Ovary (tissue), 9 donors: Measurements from ENCODE around the gene CD7. TPM values are rescaled to one million over a fixed set of nuclear protein-coding genes. Genes with fewer than 3 reads are reported as not detected.

Source experiments
- DNase-seq, 5 donors: peaks; one replicate each; pipeline ENCODE4 v3.0.0-alpha.2; 2019 to 2020
- H3K27ac ChIP-seq, 2 donors: fragments of 200-600 bp; one replicate each; pipeline versions ENCODE4 v1.5.1 to v1.8.0; 2019 to 2022
- H3K27me3 ChIP-seq: fragments of 200-600 bp; one replicate; pipeline ENCODE4 v1.8.0; 2022
- H3K36me3 ChIP-seq: fragments of 200-600 bp; sonication (generic); one replicate; pipeline ENCODE4 v1.5.1; 2019
- H3K4me1 ChIP-seq: one replicate; pipeline ENCODE4 v1.8.1; 2013; ENCODE audit warnings: mild to moderate bottlenecking, moderate library complexity; ENCODE audit not compliant: insufficient read depth
- H3K4me3 ChIP-seq: fragments of 200-600 bp; sonication (generic); one replicate; pipeline ENCODE4 v1.5.1; 2017
- H3K9me3 ChIP-seq, 2 donors: fragments of 200-600 bp in 1 of 2; sonication (generic) in 1 of 2; one replicate each; pipeline versions ENCODE4 v1.5.1 to v1.8.1; 2013 to 2019; ENCODE audit warnings: mild to moderate bottlenecking in 1 of 2, moderate library complexity in 1 of 2
- EP300 ChIP-seq: sonication (generic); formaldehyde crosslinking; IDR thresholded peaks from one replicate; pipeline ENCODE4 v1.6.1; 2017; ENCODE audit warnings: antibody characterized with exemption
- POLR2A ChIP-seq: fragments of 450-650 bp; IDR thresholded peaks from one replicate; pipeline ENCODE4 v1.6.1; 2017; ENCODE audit warnings: antibody characterized with exemption, mild to moderate bottlenecking, moderate library complexity
- WGBS, 3 donors: extraction: QIAGEN DNeasy Blood & Tissue Kit in 1 of 3; methylation state at CpG; one replicate each; pipeline versions ENCODE4 v1.1.5 to v1.1.7; 2013 to 2017; 5-methylcytosine and 5-hydroxymethylcytosine counted together
- intact Hi-C, 4 donors: fragments of 100-400 bp; cut with DNase I; formaldehyde crosslinking; loops; one replicate each; pipeline versions ENCODE4 v1.11.0 to v1.15.1; 2022 to 2023
- polyA plus RNA-seq, 2 donors: library from polyadenylated mRNA; stranded (reverse); fragments of 200-250 nt in 1 of 2; fragments of 350-450 nt in 1 of 2; fragmentation: Illumina TruSeq in 1 of 2; extraction: RNeasy Lipid Tissue Mini Kit (QIAGEN cat#74804) in 1 of 2; gene quantifications; one replicate each; pipeline ENCODE4 v1.2.3, GENCODE V29; 2013 to 2014
- total RNA-seq, 7 donors: library from RNA; depleted of rRNA in 2 of 7; stranded (reverse); fragments of >200 nt in 2 of 7; fragmentation: NEBNext Ultra II Directional in 3 of 7; extraction: Animal tissue kit (Norgen Biotek cat#: 25700) in 3 of 7; gene quantifications; one replicate each; pipeline versions ENCODE4 v1.1.0 to v1.2.4, GENCODE V29; 2016 to 2023
- TF ChIP-seq, protein P1 (sequence below), 3 donors: fragments of 450-650 bp in 2 of 3; fragments of 200-600 bp in 1 of 3; IDR thresholded peaks; one replicate each; pipeline versions ENCODE4 v1.5.1 to v1.8.0; 2016 to 2022; ENCODE audit warnings: antibody characterized with exemption in 3 of 3, mild to moderate bottlenecking in 1 of 3
- donor health status: DM: no; HTN: no; CAD: no; lungs with moderate emphysema.
- donor health status: DM: no; HTN: no; CAD: no.
- donor health status: Bipolar disorder and iron deficiency.
- donor health status: DM: yes; HTN: yes; CAD: no.
- donor health status: DM: no; HTN: no; CAD: no.
- donor health status: DM: yes; HTN: yes; CAD: no.

CD7 gene
- total and polyA plus RNA-seq, 9 donors, result 0.48 to 1.3 (median 1.1) TPM; not detected in 3

DNA sequence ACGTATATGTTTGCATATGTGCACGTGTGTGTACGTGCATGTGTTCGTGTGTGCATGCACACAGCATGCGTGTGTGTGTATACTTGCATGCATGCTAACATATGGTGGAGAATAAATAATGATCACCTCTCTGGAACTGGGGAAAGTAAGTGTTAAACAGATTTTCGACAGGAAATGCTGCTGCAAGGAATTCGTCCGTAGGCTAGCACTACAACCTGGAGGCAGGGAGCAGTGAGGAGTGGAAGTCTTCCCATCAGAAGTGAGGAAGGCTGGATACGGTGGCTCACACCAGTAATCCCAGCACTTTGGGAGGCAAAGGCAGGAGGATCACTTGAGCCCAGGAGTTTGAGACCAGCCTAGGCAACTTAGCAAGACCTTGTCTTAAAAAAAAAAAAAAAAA, 39.1 kb downstream of the CD7 start:
- no peaks in the 10 kb centered on the region for H3K4me1 ChIP-seq
- H3K9me3 ChIP-seq, result no peaks in the 10 kb centered on the region
- intact Hi-C loops, result no loop called here
- H3K4me3 ChIP-seq, result no peak overlapping the region
- TF ChIP-seq EP300, result no peak
- TF ChIP-seq POLR2A, result no peak
- TF ChIP-seq, protein P1, sequence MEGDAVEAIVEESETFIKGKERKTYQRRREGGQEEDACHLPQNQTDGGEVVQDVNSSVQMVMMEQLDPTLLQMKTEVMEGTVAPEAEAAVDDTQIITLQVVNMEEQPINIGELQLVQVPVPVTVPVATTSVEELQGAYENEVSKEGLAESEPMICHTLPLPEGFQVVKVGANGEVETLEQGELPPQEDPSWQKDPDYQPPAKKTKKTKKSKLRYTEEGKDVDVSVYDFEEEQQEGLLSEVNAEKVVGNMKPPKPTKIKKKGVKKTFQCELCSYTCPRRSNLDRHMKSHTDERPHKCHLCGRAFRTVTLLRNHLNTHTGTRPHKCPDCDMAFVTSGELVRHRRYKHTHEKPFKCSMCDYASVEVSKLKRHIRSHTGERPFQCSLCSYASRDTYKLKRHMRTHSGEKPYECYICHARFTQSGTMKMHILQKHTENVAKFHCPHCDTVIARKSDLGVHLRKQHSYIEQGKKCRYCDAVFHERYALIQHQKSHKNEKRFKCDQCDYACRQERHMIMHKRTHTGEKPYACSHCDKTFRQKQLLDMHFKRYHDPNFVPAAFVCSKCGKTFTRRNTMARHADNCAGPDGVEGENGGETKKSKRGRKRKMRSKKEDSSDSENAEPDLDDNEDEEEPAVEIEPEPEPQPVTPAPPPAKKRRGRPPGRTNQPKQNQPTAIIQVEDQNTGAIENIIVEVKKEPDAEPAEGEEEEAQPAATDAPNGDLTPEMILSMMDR (IDR thresholded peaks at IDR 0.05), result no peak
- DNase-seq, result no peak
- no peak overlapping the region for H3K27ac ChIP-seq
- 81 to 83% (median 81%) methylated on average over 9 of the region's 9 CpGs for WGBS, 3 donors
- H3K27me3 ChIP-seq, result no peaks in the 10 kb centered on the region
- H3K36me3 ChIP-seq, result no peaks in the 10 kb centered on the region

DNA sequence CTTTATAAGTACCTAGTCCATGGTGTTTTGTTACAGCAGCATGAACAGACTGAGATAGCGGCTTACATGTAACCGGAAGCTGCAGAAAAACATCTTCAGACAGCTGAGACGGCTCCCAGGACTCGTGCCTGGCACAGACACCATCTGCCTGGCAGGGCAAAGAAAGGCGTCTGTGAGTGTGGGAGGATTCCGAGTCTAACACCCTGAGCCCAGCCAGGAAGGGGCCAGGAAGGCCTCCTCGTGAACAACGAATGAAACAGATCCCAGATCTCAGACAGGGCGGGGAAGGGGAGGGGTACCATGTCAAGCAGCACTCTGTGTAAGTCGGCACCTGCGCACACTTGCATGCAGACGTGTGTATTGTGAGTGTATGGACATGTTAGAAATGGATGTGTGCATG, 39.6 kb downstream of the CD7 start:
- H3K9me3 ChIP-seq, result no peaks in the 10 kb centered on the region
- TF ChIP-seq EP300 (no peak), POLR2A (no peak)
- no peak overlapping the region for H3K27ac ChIP-seq
- H3K27me3 ChIP-seq, result no peaks in the 10 kb centered on the region
- H3K4me3 ChIP-seq, result no peak overlapping the region
- intact Hi-C loops, result no loop called here
- no peak for DNase-seq
- no peaks in the 10 kb centered on the region for H3K4me1 ChIP-seq
- no peaks in the 10 kb centered on the region for H3K36me3 ChIP-seq
- 66 to 71% (median 68%) methylated on average over 12 of the region's 12 CpGs for WGBS, 3 donors

DNA sequence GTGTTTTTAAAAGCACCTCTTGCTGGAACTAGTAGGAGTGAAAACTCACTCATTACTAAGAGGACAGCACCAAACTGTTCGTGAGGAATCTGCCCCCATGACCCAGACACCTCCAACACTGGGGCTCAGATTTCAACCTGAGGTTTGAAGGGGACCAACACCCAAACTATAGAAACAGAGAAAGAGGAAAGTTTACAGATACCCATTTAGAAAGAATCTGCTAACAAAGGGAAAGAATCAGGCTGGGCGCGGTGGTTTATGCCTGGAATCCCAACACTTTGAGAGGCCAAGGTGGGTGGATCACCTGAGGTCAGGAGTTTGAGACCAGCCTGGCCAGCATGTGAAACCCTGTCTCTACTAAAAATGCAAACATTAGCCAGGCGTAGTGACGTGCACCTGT, 40.5 kb downstream of the CD7 start:
- no peaks in the 10 kb centered on the region for H3K9me3 ChIP-seq
- H3K4me1 ChIP-seq, result peaks cover 1% of the 10 kb centered on the region
- H3K27ac ChIP-seq, result no peak overlapping the region
- intact Hi-C loops, result no loop called here
- TF ChIP-seq, protein P1 (IDR thresholded peaks at IDR 0.05), result no peak
- WGBS, 3 donors, result 86 to 93% (median 89%) methylated on average over 5 of the region's 5 CpGs
- no peaks in the 10 kb centered on the region for H3K36me3 ChIP-seq
- no peak overlapping the region for H3K4me3 ChIP-seq
- no peaks in the 10 kb centered on the region for H3K27me3 ChIP-seq
- DNase-seq, result no peak

DNA sequence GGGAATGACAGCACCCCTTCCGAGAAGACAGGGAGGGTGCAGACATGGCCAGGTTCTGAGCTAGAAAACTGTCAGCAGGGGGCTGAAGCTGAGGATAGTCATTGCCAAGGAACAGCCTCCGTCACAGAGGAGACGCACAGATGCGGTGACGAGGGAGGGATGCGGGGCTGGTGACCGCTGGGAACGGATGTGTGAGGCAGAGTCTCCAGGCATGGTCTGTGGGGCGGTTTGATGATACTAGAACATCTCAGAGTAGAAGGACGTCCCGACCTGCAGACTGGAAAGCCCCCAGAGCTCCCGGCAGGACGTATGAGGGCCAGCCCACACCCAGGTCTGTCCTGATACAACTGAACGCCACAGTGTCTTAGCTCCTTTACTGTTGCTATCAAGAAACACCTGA, 42.1 kb downstream of the CD7 start:
- H3K9me3 ChIP-seq, result no peaks in the 10 kb centered on the region
- no peak for DNase-seq
- TF ChIP-seq EP300, result no peak
- no peak for TF ChIP-seq POLR2A
- TF ChIP-seq, protein P1 (IDR thresholded peaks at IDR 0.05), result no peak
- intact Hi-C loops, result no loop called here
- H3K27me3 ChIP-seq, result no peaks in the 10 kb centered on the region
- H3K4me3 ChIP-seq, result no peak overlapping the region
- no peak overlapping the region for H3K27ac ChIP-seq
- peaks cover 6% of the 10 kb centered on the region for H3K4me1 ChIP-seq
- H3K36me3 ChIP-seq, result no peaks in the 10 kb centered on the region
- 90 to 92% (median 91%) methylated on average over 14 of the region's 14 CpGs for WGBS, 3 donors

DNA sequence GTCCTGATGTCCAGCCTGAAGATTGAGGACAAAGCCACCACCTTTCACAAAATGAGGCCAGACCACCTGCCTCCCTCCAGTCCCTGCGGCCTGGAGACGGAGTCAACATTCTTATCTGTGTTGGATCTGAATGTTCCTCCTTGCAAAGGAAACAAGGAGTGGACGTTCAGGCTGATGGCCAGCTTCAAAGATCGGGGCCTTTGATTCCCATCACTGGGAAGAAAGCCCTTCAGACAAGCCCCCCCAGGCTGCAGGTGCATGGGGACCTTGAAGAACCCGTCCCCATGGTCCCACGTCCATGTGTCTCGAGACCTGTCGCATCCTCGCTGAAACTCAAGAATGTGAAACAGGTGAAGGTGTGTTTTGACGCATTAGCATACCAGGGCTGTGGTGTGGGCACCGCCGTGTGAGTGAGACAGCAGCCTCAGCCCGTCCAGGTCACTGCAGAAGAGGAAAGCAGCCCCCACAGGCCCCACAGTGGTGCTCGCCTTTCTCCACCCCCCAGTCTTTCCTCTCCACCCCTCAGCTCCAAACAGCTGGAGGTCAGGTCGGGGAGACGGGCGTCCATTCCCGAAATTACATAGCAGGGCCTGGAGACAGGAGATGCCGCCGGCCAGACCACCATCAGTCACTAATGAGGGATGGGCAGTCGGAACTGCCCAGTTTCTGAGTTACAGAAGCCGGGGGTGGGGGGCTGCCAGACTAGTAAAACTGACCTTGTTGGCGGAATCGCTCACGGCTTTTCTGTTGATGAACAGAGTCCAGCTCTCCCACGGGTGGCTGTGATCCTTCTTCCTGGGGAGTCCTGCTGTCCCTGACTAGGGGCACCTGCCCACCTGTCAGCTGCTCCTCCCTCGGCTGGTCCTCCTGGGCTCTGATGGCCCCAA, 43.0 kb downstream of the CD7 start:
- Histone ChIP-seq H3K27me3 (no peaks in the 10 kb centered on the region), H3K4me1 (peaks cover 6% of the 10 kb centered on the region), H3K4me3 (peak overlapping the region; percentile 94), H3K27ac (peak overlapping the region in 1 of 2 donors; percentile 97), H3K36me3 (no peaks in the 10 kb centered on the region), H3K9me3 (no peaks in the 10 kb centered on the region)
- intact Hi-C loops, result no loop called here
- DNase-seq, result no peak
- no peak for TF ChIP-seq EP300
- TF ChIP-seq POLR2A, result no peak
- TF ChIP-seq, protein P1 (IDR thresholded peaks at IDR 0.05), result no peak
- 52 to 61% (median 56%) methylated on average over 25 to 27 of the region's 27 CpGs for WGBS, 3 donors
